DOHH2 (cell line): Measurements from ENCODE around the gene KCNIP4.

ENCODE experiments used
- H3F3A ChIP-seq: fragments of 200-600 bp; sonication (generic), shearing (Covaris generic); 2 replicates; pipeline ENCODE4 v1.6.0; 2016; ENCODE audit warnings: antibody characterized with exemption, mild to moderate bottlenecking; ENCODE audit not compliant: control insufficient read depth, insufficient read depth
- H3K27ac ChIP-seq: fragments of 200-600 bp; sonication (generic); 2 replicates; pipeline ENCODE4 v1.5.1; 2014; ENCODE audit warnings: low read depth, mild to moderate bottlenecking, low read length, moderate library complexity
- H3K27me3 ChIP-seq: fragments of 200-600 bp; sonication (generic); 2 replicates; pipeline ENCODE4 v1.6.1; 2014; ENCODE audit warnings: mild to moderate bottlenecking, low read length, mixed read lengths; ENCODE audit not compliant: control insufficient read depth
- H3K36me3 ChIP-seq: fragments of 200-600 bp; sonication (generic); 2 replicates; pipeline ENCODE4 v1.6.1; 2014; ENCODE audit warnings: mild to moderate bottlenecking, low read length, moderate library complexity, mixed read lengths; ENCODE audit not compliant: control insufficient read depth
- H3K4me1 ChIP-seq: fragments of 200-600 bp; sonication (generic); 2 replicates; pipeline ENCODE4 v1.6.1; 2014; ENCODE audit warnings: mild to moderate bottlenecking, low read length, mixed read lengths; ENCODE audit not compliant: control insufficient read depth
- H3K4me2 ChIP-seq: fragments of 200-600 bp; sonication (generic); 2 replicates; pipeline ENCODE4 v1.6.0; 2014; ENCODE audit warnings: mild to moderate bottlenecking, low read length, moderate library complexity
- H3K4me3 ChIP-seq: fragments of 200-600 bp; sonication (generic); 2 replicates; pipeline ENCODE4 v1.5.1; 2014; ENCODE audit warnings: mild to moderate bottlenecking, low read length, mixed read lengths
- H3K79me2 ChIP-seq: fragments of 200-600 bp; sonication (generic); 2 replicates; pipeline ENCODE4 v1.6.1; 2014; ENCODE audit warnings: mild to moderate bottlenecking, low read length, mixed read lengths; ENCODE audit not compliant: control insufficient read depth
- H3K9me2 ChIP-seq: fragments of 200-600 bp; sonication (generic); replicated peaks from 2 replicates; pipeline ENCODE4 v1.6.1; 2014; ENCODE audit warnings: mild to moderate bottlenecking, low read length, mixed read lengths; ENCODE audit not compliant: control insufficient read depth
- H3K9me3 ChIP-seq: fragments of 200-600 bp; sonication (generic); 2 replicates; pipeline ENCODE4 v1.6.1; 2014; ENCODE audit warnings: antibody characterized with exemption, low read length, mixed read lengths; ENCODE audit not compliant: control insufficient read depth, insufficient read depth
- H4K20me1 ChIP-seq: fragments of 200-600 bp; sonication (generic); 2 replicates; pipeline ENCODE4 v1.6.0; 2014; ENCODE audit warnings: low read depth, mild to moderate bottlenecking, antibody characterized with exemption, low read length, moderate library complexity; ENCODE audit not compliant: control insufficient read depth, insufficient read depth
- EZH2phosphoT487 ChIP-seq: fragments of 200-600 bp; sonication (generic); IDR thresholded peaks from 2 replicates; pipeline ENCODE4 v1.6.1; 2017; ENCODE audit warnings: borderline replicate concordance, mild to moderate bottlenecking, antibody characterized with exemption, low read length, moderate library complexity, mixed read lengths
- TF ChIP-seq, protein P1 (sequence below): fragments of 200-600 bp; sonication (generic); IDR thresholded peaks from one replicate; pipeline ENCODE4 v1.5.1; 2014; ENCODE audit warnings: antibody characterized with exemption, mild to moderate bottlenecking, low read depth, low read length; ENCODE audit not compliant: poor library complexity, severe bottlenecking

The KCNIP4 gene

GRCh38 chr4:21139327-21139726 is 809.2 kb downstream of the KCNIP4 start:
- H3F3A ChIP-seq: no peaks in the 10 kb centered on the region
- TF ChIP-seq EZH2phosphoT487: no peak
- TF ChIP-seq, protein P1, sequence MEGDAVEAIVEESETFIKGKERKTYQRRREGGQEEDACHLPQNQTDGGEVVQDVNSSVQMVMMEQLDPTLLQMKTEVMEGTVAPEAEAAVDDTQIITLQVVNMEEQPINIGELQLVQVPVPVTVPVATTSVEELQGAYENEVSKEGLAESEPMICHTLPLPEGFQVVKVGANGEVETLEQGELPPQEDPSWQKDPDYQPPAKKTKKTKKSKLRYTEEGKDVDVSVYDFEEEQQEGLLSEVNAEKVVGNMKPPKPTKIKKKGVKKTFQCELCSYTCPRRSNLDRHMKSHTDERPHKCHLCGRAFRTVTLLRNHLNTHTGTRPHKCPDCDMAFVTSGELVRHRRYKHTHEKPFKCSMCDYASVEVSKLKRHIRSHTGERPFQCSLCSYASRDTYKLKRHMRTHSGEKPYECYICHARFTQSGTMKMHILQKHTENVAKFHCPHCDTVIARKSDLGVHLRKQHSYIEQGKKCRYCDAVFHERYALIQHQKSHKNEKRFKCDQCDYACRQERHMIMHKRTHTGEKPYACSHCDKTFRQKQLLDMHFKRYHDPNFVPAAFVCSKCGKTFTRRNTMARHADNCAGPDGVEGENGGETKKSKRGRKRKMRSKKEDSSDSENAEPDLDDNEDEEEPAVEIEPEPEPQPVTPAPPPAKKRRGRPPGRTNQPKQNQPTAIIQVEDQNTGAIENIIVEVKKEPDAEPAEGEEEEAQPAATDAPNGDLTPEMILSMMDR: no peak
- no peak overlapping the region for H3K27ac ChIP-seq
- no peak overlapping the region for H3K4me2 ChIP-seq
- no peaks in the 10 kb centered on the region for H3K9me3 ChIP-seq
- no peaks in the 10 kb centered on the region for H3K36me3 ChIP-seq
- no peaks in the 10 kb centered on the region for H3K9me2 ChIP-seq
- H3K79me2 ChIP-seq: no peaks in the 10 kb centered on the region
- H4K20me1 ChIP-seq: no peaks in the 10 kb centered on the region
- no peaks in the 10 kb centered on the region for H3K4me1 ChIP-seq
- H3K4me3 ChIP-seq: no peak overlapping the region
- no peaks in the 10 kb centered on the region for H3K27me3 ChIP-seq

- no peak for TF ChIP-seq EZH2phosphoT487
- TF ChIP-seq, protein P1: no peak
- Histone ChIP-seq H3K36me3 (no peaks in the 10 kb centered on the region), H3K4me1 (no peaks in the 10 kb centered on the region), H3K9me2 (no peaks in the 10 kb centered on the region), H3K4me3 (no peak overlapping the region), H3K4me2 (no peak overlapping the region), H3K27me3 (no peaks in the 10 kb centered on the region), H3K27ac (no peak overlapping the region), H3F3A (no peaks in the 10 kb centered on the region), H4K20me1 (no peaks in the 10 kb centered on the region), H3K79me2 (no peaks in the 10 kb centered on the region), H3K9me3 (no peaks in the 10 kb centered on the region)
Observed at GRCh38 chr4:21136051-21136630, 812.4 kb downstream of the KCNIP4 start.

DNA sequence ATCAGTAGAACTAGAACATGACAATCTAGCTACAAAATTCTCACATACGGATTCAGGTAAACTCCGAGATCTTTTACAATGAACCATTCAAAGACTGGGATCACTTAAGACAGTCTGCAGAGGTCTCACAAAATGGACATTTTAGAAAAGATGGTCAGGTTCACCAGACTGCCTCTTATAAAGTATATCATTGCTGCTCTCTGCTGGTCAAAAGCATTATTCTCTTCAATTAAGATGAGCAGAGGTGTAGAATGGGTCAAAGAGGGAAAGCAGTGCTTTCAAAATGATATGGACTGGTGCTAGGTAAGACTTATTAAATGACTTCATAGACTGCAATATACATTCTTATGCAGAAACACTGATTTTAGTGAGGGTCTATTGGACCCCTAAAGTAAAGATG is 813.6 kb downstream of the KCNIP4 start:
- H3K79me2 ChIP-seq: no peaks in the 10 kb centered on the region
- TF ChIP-seq EZH2phosphoT487: no peak
- TF ChIP-seq, protein P1: peak; percentile 27
- H3K9me2 ChIP-seq: no peaks in the 10 kb centered on the region
- H3K27ac ChIP-seq: no peak overlapping the region
- H3F3A ChIP-seq: no peaks in the 10 kb centered on the region
- H3K4me2 ChIP-seq: no peak overlapping the region
- H3K36me3 ChIP-seq: no peaks in the 10 kb centered on the region
- H3K9me3 ChIP-seq: no peaks in the 10 kb centered on the region
- H3K4me1 ChIP-seq: no peaks in the 10 kb centered on the region
- H3K4me3 ChIP-seq: no peak overlapping the region
- H3K27me3 ChIP-seq: no peaks in the 10 kb centered on the region
- H4K20me1 ChIP-seq: no peaks in the 10 kb centered on the region
